GM21529 (cell line): ENCODE measurements around the gene BSN.
"Not testable (repeated sequence)": the region's sequence is repeated elsewhere in the genome, so short reads cannot be mapped to it uniquely, and the experiment has no call there.

Experiments
- ATAC-seq: cut with Tn5 transposase; IDR thresholded peaks from one replicate; pipeline ENCODE4 v1.9.1; 2021; ENCODE audit not compliant: unreplicated experiment

The BSN gene

DNA sequence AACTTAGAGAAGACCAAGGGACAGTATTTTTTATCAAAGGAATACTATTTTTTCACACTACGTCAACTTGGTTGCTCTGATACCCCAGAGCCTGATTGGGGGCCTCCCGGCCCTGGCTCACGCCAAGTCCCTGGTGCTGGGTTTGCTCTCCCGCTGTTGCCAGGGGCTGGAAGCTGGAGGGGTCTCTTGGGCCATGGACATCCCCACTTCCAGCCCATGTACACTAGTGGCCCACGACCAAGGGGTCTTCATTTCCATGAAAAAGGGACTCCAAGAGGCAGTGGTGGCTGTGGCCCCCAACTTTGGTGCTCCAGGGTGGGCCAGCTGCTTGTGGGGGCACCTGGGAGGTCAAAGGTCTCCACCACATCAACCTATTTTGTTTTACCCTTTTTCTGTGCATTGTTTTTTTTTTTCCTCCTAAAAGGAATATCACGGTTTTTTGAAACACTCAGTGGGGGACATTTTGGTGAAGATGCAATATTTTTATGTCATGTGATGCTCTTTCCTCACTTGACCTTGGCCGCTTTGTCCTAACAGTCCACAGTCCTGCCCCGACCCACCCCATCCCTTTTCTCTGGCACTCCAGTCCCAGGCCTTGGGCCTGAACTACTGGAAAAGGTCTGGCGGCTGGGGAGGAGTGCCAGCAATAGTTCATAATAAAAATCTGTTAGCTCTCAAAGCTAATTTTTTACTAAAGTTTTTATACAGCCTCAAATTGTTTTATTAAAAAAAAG is 20.3 kb upstream of the BSN start:
- ATAC-seq: no peak

DNA sequence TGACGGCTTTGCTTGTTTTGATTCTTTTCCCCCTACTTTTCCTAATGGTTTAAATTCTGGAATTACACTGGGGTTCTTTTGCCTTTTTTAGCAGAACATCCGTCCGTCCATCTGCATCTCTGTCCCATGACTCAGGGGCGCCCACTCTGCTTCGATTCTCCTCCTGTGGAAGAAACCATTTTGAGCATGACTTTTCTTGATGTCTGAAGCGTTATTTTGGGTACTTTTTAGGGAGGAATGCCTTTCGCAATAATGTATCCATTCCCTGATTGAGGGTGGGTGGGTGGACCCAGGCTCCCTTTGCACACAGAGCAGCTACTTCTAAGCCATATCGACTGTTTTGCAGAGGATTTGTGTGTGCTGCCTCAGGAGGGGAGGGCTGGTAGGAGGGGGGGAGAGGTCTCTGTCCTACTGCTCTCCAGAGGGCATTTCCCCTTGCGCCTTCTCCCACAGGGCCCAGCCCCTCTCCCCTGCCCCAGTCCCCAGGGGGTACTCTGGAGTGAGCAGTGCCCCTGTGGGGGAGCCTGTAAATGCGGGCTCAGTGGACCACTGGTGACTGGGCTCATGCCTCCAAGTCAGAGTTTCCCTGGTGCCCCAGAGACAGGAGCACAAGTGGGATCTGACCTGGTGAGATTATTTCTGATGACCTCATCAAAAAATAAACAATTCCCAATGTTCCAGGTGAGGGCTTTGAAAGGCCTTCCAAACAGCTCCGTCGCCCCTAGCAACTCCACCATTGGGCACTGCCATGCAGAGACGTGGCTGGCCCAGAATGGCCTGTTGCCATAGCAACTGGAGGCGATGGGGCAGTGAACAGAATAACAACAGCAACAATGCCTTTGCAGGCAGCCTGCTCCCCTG is 19.5 kb upstream of the BSN start:
- ATAC-seq: no peak

DNA sequence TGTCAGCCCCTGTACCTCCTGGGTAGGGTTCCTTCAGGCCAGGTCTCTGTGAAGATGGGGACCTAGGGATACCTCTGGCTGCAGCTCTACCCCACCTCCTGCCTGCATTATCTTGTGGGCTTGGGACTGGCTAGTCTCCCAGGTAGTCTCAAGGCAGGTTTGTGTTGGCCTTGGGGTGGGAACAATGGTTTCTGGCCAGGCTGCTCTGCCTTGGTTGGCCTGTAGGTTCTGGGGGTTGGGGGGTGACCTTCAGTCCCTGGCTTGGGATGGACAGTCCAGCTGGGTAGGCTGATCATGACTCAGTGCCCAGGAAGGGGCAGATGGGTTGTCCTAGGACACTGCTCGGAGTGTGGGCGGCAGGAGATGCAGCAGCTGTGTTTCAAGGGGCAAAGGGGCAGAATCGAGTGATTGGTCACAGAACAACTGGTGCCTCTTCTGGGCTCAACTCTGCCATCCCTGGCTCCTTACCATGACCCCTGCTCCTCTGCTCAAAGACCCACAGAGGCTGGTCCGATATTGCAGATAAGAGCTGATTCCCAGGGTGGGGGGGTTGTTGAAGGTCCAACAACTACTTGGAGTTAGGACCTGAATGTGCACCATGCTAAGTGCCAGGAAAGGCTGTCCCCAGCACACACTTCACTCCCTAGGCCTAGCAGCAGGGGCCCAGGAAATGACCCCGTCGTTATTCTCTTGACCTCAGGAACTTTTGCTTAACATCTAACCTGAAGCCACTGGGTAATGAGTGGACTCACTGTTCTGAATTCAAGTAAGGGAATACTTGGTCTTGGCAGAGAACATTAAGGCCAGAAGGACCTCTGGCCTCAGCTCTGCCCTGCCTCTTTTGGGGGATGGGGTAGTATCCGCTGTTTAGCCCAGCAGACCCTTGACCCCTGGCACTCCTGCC is 18.1 kb upstream of the BSN start:
- no peak for ATAC-seq

DNA sequence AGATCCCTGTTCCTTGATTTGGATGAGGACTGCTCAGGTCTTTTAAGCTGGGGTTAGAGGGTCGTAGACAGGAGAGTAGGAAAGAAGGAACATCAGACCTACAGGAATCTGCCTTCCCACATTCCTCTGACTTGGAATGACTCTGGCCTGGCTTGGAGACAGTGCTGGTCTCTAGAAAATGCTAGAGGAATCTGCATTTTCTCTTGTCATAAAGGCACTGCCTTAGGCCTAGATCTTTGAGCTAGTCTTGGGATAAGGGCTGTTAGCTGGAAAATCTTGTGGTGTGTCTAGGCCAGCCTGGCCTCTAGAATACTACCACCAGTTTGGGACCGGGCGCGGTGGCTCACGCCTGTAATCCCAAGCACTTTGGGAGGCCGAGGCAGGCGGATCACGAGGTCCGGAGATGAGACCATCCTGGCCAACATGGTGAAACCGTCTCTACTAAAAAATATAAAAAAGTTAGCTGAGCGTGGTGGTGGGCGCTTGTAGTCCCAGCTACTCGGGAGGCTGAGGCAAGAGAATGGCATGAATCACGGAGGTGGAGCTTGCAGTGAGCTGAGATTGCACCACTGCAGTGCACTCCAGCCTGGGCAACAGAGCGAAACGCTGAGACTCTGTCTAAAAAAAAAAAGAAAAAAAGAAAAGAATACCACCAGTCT is 17.3 kb upstream of the BSN start:
- ATAC-seq: no peak

DNA sequence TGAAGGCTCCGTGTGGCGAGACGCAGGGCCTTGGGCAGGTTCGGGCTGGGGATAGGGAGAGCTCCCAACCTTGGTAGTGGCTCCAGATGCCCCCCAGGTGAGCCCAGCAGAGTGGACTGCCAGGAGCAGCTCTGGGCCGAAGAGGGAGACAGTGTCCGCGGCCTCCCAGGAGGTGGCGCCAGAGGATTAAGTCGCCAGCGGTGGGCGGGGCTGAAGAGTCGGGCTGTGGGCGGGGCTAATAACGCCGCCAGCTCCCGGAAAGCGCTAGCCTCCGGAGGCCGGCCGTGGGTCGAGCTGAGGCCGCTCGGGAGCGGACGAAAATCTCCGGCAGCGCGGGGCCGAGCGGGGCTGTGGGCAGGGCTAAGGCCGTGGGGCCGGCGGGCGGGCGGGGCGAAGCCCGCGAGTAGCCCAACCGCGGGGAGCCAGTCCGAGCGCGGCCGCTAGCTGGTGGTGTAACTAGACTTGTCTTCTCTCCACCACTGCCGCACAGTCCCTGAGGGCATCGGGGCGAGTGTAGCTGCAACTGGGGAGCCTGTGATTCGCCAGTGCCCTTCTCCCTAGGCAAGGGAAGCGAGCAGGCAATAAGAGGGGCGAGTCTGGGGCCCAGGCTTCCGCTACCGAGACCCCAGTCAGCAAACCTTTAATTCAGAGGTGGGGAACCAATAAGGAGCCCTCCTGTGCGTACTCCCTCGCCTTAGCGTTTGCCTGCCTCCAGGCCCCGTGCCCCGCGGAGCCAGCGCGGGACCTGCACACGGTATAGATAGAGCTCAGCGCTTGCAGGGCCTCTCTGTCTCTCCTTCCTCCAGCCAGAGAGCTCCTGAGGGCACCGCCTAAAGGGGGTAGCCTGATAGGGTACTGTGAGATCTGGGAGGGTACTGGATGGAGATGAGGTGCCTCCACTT is 14.4 kb upstream of the BSN start:
- peak; percentile 89 for ATAC-seq

DNA sequence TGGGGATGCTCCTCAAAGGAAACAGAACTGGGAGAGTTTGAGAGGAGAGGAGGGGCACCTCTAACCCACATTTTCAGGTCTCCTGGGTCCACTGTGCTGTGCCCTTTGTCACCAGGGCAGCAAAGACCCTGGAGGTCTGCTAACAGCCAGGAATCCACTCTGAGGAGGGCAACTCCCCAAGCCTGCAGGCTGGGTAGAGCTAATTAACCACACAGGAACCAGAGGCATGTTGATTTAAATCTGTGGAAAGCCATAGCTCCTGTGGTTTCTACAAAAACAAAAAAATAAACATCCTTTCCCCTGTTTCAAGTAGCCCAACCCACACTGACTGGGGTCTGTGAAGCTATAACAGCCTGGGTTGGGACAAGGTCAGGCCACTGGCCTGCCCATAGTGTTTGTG is 2.2 kb upstream of the BSN start:
- no peak for ATAC-seq

DNA sequence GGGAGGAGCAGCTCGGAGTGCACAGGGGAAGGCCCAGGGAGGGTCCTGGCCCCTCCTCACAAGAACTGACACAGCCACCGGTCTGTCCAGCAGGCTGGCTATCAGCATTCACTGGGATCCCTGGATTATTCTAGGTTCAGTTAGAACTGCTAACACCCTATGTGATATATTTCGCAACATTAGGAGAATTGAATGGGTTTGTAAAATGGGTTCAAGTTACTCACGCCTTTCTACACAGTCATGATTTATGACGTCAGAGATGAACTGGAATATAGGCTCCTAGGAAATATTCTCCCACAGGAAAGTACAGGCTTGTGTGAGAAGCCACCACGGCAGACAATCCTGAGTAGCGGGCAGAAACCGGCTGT is 969 bp upstream of the BSN start:
- no peak for ATAC-seq

DNA sequence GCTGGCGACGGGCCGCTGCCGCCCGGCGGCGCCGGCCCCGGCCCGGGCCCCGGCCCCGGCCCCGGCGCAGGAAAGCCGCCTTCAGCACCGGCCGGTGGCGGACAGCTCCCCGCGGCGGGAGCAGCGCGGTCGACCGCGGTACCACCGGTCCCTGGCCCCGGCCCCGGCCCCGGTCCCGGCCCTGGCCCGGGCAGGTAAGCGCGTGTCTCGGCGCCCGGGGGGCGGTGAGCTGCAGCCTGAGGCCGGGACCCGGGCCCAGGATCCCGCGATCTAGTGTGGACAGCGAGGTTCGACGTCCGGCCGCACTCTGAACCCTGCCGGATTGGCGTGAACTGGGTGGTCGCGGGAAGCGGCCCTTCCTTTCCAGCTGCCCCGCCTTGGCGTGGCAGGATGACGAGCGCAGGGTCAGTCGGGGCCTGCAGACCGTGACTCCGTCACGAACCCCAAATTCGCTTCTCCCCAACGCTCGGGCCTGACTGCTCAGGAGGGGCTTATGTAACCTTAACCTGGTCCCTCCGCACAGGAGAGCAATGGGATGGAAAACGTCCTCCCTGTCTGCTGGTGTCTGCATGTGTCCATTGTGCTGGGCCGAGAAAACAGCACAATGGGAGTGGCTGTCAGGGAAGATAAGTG is 472 bp downstream of the BSN start:
- peak; percentile 63 for ATAC-seq

DNA sequence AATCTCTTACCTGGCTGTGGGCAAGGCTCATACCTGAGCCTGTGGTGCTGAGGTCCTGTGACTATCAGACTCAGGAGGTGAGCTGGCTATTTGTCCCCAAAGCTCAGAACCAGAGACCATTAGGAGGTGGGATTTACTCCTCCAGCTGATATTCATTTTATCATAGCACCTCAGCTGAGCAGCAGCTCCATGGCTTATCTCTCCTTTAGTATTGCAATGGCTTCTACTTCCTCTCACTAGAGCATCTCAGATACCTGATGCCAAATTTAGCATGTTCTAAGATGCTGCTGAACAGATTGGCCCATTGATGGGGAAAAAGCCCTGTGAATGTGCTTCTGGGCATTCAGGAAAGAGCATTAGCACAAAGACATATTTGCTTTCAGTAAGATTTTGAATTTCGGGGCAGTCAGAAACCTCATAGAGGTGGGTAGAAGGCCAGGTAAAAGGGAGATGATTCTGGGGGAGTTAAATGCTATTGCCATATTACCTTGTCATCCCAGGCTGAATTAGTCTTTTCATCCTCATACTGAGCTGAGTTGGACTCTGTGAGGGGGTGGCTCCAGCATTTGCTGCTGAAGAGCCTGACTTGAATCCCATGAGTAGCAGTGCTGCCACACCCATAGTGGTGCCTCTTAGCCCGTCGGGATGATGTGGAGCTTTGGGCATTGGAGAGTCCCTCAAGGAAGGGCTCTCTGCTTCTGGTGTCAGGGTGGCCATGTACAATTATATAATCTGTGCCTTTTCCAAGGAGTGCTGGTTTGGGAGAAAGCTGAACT is 2.4 kb downstream of the BSN start:
- no peak for ATAC-seq

DNA sequence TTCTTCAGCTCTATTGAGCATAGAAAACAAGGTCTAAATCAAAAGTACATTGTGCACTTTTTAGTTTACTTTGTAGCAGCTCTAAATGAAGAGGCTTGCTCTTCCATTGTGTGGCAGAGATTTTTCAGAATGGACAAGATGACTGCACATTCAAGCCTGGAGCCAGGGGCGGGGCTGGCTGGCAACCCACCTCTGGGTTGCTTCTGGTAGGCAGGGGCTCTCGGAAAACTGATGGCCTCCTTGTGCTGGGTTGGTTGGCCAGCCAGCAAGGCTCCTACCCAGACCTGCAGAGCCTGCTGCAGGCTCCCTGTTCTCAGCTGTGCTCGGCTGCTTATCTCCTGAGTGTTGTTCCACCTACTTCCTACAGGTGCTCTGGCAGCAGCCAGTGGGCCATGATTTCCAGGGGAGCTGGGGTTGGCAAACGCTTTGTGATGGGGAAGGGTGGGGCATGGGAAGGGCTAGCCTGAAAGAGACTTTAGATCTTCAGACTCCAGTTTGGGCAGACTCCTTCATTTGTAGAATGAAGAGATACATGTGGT is 8.8 kb downstream of the BSN start:
- ATAC-seq: no peak

DNA sequence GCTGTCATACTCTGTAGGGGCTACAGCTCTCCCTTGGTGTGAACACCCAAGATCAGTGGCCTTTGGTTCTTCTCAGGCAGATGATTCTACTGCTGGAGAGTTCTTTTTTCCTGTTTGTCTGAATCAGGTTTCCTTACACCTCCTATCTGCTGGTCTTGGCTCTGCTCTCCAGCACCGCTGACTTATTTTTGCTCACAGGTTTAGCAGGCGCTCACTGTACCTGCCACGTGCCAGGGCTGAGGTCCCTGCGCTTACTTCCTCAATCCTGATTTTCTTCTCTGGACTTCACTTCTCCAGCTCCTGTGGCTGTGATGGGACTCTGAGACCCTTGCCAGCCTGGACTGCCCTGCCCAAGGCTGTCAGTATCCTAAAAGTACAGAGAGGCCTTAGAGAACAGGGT is 9.5 kb downstream of the BSN start:
- ATAC-seq: no peak

DNA sequence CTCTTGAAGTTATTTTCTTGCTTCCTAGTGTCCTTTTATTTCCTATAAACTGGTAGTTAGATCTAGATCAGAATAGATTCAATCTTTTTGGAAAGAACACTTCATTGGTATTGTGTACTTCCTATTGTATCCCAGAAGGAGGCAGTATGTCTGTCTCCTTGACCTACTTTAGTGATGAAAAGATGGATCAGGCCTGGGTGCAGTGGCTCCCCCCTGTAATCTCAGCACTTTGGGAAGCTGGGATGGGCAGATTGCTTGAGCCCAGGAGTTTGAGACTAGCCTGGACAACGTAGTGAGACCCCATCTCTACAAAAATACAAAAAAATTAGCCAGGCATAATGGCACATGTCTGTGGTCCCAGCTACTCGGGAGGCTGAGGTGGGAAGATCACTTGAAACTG is 12.0 kb downstream of the BSN start:
- ATAC-seq: no peak

DNA sequence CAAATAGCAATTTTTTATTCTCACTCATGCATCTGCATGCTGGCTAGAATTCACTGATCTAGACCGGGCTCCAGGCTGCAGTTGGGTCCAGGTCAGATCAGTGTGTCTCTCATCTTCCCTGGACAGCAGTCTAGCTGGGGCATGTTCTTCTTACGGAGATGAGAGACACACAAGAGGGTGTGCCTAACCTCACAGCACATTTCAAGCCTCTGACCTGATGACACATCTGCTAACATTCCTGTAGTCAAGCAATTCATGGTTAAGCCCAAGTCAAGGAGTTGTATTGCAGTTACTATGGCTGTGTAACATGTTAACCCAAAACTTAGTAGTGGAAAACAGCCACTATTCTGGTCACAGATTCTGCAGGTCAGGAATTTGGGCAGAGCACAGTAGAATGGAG is 13.1 kb downstream of the BSN start:
- no peak for ATAC-seq

DNA sequence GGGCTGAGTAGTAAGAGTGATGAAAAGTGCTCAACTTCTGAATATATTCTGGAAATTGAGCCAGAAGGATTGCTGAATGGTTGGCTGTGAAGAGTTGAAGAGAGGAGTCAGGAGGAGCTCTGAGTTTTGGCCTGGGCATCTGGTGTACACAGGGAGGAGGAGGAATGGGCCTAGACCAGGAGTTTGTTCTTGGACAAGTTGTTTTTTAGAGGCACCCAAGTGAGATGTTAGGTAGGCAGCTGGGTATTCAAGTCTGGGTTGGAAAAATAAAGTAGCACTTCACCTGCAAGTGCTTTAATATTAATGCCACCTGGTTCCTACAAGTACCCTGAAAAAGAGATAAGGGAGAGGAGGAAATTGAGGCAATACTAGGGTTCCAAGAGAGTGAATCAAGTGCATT is 14.7 kb downstream of the BSN start:
- ATAC-seq: no peak

DNA sequence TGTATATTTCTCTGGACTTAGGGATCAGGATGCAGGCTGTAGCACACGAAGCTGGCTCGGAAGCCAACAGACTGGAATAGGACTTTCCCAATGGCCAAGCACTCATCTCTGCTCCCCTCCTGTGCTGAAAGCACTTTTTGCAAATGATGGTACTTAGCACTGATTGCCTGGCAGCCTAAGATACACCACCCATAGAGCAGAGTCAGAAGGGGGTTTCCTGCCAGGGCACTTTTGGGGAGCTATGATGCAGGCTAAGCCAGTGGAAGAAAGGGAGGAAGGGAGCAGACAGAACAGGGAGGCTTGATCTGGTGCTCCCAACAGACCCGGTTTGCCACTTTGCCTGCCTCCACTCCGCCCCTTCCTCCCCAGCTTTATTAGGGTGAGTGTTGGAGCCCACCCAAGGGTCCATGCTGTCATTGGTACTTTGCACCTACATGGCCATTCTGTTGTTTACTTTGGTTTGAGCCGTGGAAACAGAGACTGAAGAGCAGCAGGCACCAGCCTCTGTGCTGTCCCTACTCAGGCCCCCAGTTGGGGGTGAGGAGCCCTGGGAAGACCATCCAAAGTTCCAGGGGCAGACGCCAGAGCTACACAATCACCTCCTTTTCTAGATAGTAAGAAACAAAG is 15.9 kb downstream of the BSN start:
- ATAC-seq: no peak

DNA sequence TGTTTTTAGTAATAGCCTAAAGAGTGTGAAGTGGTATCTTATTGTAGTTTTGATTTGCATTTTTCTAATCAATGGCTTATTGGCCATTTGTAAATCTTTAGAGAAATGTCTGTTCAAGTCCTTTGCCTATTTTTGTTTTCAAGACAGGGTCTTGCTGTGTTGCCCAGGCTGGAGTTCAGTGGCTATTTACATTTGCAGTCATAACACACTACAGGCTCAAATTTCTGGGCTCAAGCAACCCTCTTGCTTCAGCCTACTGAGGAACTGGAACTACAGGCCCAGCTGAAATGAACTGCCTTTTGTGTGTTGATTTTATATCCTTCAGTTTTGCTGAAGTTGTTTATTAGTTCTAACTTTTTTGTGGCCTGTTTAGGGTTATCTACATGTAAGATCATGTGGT is 27.9 kb downstream of the BSN start:
- no peak for ATAC-seq

DNA sequence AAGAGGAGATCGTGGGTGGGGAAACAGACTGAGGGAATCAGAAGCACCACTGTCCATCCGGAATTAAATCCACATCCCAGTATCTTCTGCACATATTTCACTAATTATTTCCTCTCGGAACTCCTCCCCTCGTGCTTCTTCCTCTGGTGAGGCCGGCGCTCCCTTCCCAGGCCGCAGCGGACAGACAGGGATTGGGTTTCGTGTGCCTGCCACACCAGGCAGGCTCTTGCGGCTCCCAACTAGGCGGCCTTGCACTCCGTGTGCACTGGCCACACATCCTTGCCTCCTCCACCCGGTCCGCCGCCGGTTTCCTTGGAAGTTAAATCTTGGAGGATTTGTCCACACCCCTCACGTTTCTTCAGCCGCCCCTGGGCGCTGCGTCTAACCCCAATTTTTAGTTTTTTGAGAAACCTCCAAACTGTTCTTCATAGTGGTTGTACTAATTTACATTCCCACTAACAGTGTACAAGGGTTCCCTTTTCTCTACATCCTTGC is 31.0 kb downstream of the BSN start:
- ATAC-seq: not testable (repeated sequence)

DNA sequence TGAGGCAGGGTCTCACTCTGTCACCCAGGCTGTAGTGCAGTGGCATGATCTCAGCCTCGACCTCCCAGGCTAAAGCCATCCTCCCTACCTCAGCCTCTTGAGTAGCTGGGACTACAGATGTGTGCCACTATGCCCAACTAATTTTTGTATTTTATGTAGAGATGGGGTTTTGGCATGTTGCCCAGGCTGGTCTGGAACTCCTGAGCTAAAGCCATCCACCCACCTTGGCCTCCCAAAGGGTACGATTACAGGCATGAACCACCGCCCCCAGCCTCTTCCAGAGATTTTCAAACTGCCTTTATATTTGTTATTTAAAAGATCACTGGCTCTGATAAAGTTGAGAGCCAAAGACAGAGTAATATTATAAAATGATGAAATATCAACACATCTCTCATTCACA is 37.3 kb downstream of the BSN start:
- no peak for ATAC-seq
